Activated CD8-positive, alpha-beta memory T cell treated with anti-CD3 and anti-CD28 coated beads for 36 hours (primary cell): ENCODE data around the gene NXF1. TPM values are rescaled to one million over a fixed set of nuclear protein-coding genes. Genes with fewer than 3 reads are reported as not detected.

Experiments
- CTCF ChIA-PET: fragments of 350-600 bp; sonication (Branson Sonifier 250); formaldehyde crosslinking; loops from one replicate; lab custom pipeline; 2021; ENCODE audit warnings: antibody characterized with exemption; lab: Charles Lee
- POLR2A ChIA-PET: fragments of 350-600 bp; sonication (Branson Sonifier 250); formaldehyde crosslinking; loops from one replicate; lab custom pipeline; 2021; ENCODE audit warnings: antibody characterized with exemption; lab: Charles Lee
- total RNA-seq, 2 experiments: library from RNA; stranded (reverse); gene quantifications; one replicate each; pipeline ENCODE4 v1.2.3, GENCODE V29; 2021

Gene NXF1
- total RNA-seq, 2 experiments from 2014 or later, result 93.1 to 95.4 TPM

DNA sequence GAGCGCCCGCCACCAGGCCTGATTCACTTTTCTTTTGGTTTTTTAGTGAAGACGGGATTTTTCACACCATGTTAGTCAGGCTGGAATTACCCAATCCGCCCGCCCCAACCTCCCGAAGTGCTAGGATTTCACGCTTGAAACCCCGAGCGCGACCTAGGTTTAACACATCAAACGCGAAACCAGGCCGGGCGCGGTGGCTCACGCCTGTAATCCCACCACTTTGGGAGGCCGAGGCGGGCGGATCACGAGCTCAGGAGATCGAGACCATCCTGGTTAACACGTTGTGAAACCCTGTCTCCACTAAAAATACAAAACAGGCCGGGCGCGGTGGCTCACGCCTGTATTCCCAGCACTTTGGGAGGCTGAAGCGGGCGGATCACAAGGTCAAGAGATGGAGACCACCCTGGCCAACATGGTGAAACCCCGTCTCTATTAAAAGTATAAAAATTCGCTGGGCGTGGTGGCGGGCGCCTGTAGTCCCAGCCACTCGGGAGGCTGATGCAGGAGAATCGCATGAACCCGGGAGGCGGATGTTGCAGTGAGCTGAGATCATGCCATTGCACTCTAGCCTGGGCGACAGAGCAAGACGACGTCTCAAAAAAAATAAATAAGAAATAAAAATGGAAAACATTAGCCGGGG lies 35.6 kb upstream of the NXF1 start:
- POLR2A ChIA-PET, result interaction anchor here (0.6 to 4.7 kb wide), 30 partner anchors 9 to 787 kb away, joined by 3 to 249 read pairs (median 4); partner anchors contain the start of genes C11orf98, CSKMT, EEF1G and HNRNPUL2
- CTCF ChIA-PET, result interaction anchor here (1.2 to 3.3 kb wide), 5 partner anchors 14 to 53 kb away, joined by 3 to 23 read pairs (median 4); partner anchors contain the start of genes NXF1, SLC3A2, TMEM179B and TMEM223

DNA sequence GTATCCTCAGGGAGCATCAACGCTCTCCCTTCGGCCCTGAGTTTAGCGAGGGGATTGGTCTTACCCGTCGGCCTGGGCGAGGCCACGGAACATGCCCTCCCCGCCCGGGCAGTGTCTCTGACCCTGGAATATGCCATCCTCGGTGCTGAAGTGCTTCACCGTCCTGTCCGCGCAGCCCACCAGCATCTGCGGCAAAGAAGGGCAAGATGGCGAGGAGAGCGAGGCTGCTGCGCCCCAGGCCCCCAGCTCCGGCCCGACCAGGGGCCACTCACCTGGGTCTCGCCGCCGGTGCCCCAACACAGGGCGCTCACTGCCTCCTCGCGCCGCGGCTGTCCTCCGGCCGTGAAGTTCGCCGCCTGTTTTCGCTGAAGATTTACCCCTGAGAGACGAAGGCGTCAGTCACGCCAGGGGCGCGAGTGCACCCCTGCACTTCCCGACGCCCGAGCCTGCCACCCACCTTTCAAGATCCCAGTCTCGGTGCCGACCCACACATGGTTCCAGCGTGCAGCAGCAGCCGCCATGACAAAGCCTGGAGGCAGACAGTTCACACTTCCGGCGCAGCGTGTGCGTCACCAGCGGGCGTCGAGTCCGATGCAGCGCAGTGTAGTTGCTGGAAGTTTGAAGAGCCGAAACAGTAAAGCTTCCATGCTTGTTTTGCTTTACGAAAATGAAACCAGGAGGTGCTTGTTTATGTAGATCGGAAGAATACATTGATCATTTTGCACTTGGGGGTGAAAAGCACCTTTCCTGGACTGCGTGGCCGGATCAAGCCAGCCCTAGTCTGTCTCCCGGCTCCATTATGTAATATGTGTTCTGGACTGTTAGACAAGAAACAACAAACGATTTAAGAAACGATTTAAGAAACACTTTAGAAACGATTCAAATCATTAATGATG lies 34.1 kb upstream of the NXF1 start, which contains the start of gene WDR74:
Gene WDR74 (minus strand): TSS at position 541 of the 896 bp plus-strand sequence. CDS start 20 bp downstream, at position 521.
- ChIA-PET POLR2A (interaction anchor here (0.6 to 4.7 kb wide), 9 partner anchors 7 to 175 kb away, joined by 3 to 249 read pairs (median 20); partner anchors contain the start of genes C11orf98, CSKMT, HNRNPUL2 and SLC3A2), CTCF (interaction anchor here (0.7 to 3.3 kb wide), 3 partner anchors 11 to 42 kb away, joined by 3 to 23 read pairs (median 3); partner anchors contain the start of gene SLC3A2)

DNA sequence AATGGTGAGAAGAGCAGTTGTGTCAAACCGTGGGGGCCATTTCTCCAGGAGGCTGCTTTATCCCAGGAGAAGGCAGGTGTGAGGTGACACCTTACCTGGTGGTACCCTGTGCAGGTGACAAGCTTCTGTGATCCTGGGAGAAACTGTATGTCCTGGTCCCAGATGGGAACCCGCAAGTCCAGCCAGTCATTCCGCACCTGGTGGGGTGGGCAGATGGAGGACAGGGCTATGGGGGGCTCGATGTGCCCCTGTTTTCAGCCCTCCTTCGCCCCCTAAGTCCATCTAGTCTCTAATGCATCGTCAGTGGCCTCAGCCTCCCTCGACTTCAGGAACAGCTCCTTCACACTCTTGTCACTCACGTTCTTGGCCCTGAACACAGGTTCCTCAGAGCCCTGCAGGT lies 30.1 kb upstream of the NXF1 start:
- ChIA-PET CTCF (interaction anchor here (0.9 to 1.0 kb wide), 2 partner anchors 46 to 48 kb away, joined by 3 read pairs; partner anchors contain the start of genes SLC3A2 and TMEM179B), POLR2A (interaction anchor here (0.5 to 1.5 kb wide), 2 partner anchors 14 to 35 kb away, joined by 4 to 11 read pairs; no protein-coding TSS in a partner anchor)

DNA sequence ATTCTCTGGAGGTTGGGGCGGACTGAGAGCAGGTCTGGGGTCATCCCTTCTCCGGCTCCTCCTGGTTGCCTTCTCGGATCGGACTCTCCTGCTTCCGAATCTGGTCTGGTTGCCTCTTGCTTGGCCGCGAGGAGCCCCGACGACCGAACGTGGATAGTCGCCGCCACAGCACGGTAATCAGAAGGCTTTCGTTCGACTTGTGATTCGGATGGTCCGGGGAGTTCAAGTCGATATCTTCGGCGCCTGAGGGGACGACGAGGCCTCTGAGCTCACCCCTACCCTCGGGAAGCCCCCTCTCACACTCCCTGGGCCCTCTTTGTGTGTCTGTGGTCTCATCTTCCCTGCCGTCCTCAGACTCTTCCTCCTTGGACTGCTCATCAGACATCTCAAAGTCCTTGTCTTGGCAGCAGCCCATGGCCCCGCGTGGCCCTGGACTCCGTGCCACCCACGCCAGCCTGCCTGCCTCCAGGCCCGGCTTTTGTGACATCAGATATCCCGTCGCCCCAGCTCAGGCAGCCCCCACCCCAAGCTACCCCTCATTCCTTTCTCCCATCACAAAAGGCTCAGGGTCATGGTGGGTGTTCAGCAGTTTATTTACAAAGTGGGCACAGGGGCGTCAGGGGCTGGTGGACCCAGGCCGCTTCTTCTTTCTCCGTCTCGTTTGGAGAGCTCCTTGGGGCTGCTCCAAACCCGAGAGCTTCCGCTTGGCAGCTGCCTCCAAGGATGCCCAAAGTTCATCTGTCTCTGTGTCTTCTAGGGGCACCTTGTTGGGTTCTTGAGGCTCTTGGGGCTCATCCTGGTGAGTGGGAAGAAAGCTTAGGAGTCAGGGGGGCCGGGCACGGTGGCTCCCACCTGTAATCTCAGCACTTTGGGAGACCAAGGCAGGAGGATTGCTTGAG lies 27.3 kb upstream of the NXF1 start, which contains the start of gene TEX54:
Gene TEX54 (minus strand): TSS at position 506 of the 899 bp plus-strand sequence.
- CTCF ChIA-PET, result interaction anchor here (0.6 to 1.2 kb wide), 5 partner anchors 10 to 240 kb away, joined by 3 read pairs; no protein-coding TSS in a partner anchor
- POLR2A ChIA-PET, result interaction anchor here (0.5 to 3.9 kb wide), 17 partner anchors 8 to 290 kb away, joined by 3 to 41 read pairs (median 8); partner anchors contain the start of genes HNRNPUL2, NXF1, SLC3A2 and TMEM179B

DNA sequence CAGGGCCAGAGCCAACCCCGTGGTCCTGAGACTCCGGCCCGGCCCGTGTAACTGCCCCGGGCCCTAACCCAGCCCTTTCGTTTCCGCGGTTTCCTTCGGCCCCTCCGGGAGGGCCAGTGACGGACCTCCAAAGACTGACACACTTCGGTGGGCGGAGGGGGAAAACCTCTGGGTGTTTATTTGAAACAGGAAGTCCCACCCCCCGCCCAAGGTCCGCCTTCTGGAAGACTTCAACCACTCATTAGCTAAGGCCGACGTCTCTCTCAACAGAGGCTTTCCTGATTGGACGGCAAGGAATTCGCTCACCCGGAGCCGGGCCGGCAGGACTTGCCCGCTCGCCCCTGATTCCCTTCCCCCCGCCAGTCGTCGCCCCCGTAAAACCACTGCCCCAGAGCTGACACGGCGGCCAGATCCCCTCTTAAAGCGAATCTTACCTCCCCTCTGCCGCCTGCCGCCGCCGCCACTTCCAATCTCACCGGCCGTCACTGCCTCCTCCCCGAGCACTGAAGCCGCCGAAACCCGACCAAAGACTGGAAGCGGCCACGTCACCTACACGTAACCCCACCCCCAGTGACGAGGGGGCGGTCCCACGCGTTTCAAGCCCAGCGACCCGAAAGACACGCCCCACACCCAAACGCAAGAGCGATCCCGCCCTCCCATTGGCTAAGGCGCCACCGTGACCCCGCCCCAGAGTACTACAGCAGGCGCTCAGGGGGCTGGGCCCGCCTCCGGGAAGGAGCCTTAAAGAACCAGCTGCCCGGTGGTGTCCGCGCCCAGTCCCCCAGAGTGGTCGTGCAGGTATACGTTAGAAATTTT lies 26.5 kb upstream of the NXF1 start, which contains the start of gene STX5:
Gene STX5 (minus strand): TSS at position 532 of the 816 bp plus-strand sequence. CDS start 808 bp downstream, outside the sequence.
- CTCF ChIA-PET, result interaction anchor here (0.6 to 1.1 kb wide), 4 partner anchors 11 to 173 kb away, joined by 3 to 6 read pairs (median 3); partner anchors contain the start of gene SLC3A2

DNA sequence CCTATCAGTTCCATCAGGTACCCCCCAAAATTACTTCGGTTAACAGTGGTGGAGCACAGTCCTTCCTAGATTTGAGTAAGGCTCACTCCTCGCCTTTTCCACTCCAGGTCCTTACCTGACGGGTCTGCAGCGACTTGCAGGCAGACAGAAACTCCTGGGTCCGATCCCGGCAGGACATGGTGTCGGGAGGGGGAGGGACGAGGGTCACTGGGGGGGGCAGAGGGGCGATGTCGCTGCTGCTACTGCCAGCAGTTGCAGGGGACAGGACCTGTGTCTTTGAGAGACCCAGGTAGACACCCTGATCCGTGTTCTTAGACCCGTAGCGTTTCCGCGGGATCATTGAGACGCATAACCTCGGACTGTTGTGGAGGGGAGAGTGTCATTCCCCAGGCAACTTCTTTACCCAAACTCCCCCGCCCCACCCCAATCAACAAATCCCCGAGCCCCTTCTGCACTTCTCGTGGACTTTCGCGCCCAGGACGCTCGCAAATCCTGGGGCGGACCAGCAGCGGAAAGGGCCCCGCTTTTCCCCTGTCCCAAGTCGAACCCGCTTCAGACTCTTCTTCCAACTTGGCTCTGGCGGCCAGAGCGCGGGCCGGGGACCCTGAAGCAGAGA lies 25.8 kb upstream of the NXF1 start:
- POLR2A ChIA-PET, result interaction anchor here (1.0 to 3.9 kb wide), 9 partner anchors 10 to 69 kb away, joined by 3 to 41 read pairs (median 8); partner anchors contain the start of genes NXF1, POLR2G, SLC3A2 and TMEM179B
- CTCF ChIA-PET, result interaction anchor here (0.9 to 1.5 kb wide), 2 partner anchors 44 to 50 kb away, joined by 4 to 6 read pairs; partner anchors contain the start of genes SLC3A2 and TMEM179B

More for the DNA sequence above, 26.5 kb upstream of the NXF1 start, which contains the start of gene STX5:
- POLR2A ChIA-PET, result interaction anchor here (0.6 to 3.9 kb wide), 17 partner anchors 9 to 308 kb away, joined by 3 to 41 read pairs (median 8); partner anchors contain the start of genes HNRNPUL2, NXF1, POLR2G and SLC3A2

DNA sequence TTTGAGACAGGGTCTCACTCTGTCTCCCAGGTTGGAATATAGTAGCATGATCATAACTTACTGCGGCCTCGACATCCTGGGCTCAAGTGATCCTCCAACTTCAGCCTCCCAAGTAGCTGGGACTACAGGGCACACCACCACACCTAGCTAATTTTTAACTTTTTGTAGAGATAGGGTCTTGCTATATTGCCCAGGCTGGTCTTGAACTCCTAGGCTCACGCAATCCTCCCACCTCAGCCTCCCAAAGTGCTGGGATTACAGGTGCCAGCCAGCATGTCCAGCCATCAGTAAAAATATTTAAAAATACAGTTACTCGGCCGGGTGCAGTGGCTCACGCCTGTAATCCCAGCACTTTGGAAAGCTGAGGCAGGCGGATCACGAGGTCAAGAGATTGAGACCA lies 22.9 kb upstream of the NXF1 start:
- ChIA-PET POLR2A (interaction anchor here (0.6 kb wide), 1 partner anchor 11 kb away, joined by 6 read pairs; no protein-coding TSS in a partner anchor), CTCF (interaction anchor here (1.1 kb wide), 1 partner anchor 41 kb away, joined by 3 read pairs; the partner anchor contains the start of gene TMEM179B)

DNA sequence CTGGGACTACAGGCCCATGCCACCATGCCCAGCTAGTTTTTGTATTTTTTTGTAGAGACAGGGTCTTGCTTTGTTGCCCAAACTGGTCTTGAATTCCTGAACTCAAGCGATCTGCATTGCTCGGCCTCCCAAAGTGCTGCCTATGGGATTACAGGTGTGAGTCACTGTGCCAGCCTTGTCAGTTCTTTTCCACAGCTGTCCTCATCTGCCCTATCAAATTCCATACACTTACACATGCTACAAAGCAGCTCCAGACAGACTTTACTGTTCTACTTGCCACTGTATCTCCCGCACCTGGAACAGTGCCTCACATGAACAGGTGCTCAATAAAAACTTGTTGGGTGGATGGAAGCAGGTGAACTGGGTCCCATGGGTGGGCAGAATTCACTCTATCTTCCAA lies 18.4 kb upstream of the NXF1 start:
- CTCF ChIA-PET, result interaction anchor here (0.8 kb wide), 1 partner anchor 36 kb away, joined by 3 read pairs; no protein-coding TSS in a partner anchor
- POLR2A ChIA-PET, result no interaction called here

DNA sequence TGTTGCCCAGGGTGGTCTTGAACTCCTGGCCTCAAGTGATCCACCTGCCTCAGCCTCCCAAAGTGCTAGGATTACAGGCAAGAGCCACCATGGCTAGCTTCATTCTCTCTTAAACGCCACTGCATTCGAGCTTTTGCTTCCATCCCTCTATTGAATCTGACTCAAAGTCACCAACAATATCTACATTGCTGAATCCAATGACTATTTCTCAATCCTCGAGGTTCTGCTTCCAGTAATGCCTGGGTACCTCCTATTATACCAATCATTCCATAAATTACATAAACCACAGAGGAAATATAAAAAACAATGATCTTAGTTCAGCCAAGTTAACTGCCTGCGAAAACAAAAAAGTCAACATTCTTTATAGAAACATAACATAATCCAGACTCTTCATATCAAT lies 11.9 kb upstream of the NXF1 start:
- ChIA-PET POLR2A (interaction anchor here (0.6 to 1.7 kb wide), 4 partner anchors 11 to 39 kb away, joined by 3 to 6 read pairs (median 6); partner anchors contain the start of gene NXF1), CTCF (interaction anchor here (0.7 to 2.4 kb wide), 3 partner anchors 9 to 30 kb away, joined by 3 to 10 read pairs (median 5); partner anchors contain the start of genes NXF1 and TMEM179B)

DNA sequence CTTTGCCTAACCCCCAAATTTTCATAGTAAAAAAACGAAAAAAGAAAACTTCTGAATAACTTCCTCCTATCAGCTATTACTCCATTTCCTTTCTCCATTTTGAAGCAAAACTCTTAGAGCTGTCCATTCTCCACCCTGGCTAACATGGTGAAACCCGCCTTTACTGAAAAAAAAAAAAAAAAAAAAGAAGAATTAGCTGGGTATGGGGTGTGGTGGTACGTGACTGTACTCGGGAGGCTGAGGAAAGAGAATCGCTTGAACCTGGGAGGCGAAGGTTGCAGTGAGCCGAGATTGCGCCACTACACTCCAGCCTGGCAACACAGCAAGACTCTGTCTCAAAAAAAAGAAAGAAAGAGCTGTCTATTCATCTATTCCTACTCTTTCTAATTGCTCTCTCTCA lies 11.3 kb upstream of the NXF1 start:
- CTCF ChIA-PET, result interaction anchor here (1.0 to 2.4 kb wide), 3 partner anchors 11 to 30 kb away, joined by 3 to 10 read pairs (median 5); partner anchors contain the start of genes NXF1 and TMEM179B

DNA sequence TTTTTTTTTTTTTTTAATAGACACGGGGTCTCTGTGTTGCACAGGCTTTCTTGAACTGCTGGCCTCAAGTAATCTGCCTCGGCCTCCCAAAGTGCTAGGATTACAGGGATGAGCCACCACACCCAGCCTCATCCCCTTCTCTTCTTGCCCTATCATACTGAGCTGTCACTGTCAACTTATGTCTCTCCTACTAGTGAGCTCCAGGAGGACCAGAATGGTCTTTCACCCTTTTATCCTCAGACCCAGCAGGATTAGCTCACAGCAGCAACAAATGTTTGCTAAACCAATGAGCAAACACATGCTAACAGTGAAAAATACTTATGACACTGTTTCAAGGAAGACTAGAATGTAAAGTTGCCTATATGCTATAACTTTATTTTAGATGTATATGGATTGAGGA lies 6.4 kb upstream of the NXF1 start:
- ChIA-PET CTCF (interaction anchor here (1.1 kb wide), 1 partner anchor 16 kb away, joined by 4 read pairs; no protein-coding TSS in a partner anchor), POLR2A (interaction anchor here (0.6 to 0.7 kb wide), 2 partner anchors 32 to 70 kb away, joined by 3 to 6 read pairs; no protein-coding TSS in a partner anchor)

More for the DNA sequence above, 11.3 kb upstream of the NXF1 start:
- POLR2A ChIA-PET, result interaction anchor here (0.6 to 1.7 kb wide), 5 partner anchors 11 to 65 kb away, joined by 3 to 9 read pairs (median 6); partner anchors contain the start of gene NXF1

DNA sequence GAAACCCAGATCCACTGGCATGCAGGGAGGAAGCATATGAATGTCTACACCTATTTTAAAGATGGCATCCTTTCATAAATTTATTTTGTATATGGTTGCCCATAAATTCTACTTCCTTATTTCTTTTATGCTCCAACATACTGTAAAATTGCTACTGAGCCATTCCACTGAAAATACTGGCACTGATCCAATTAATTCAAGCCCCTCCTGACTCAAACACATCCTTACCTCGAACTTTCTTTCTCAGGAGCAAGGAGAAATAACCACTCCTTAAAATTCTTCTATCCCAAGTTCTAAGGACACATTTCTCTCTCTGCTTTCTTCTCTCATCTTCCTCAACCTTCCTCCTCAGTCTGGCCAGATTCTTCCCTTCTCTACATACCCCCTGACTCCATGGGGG lies 5.5 kb upstream of the NXF1 start:
- CTCF ChIA-PET, result no interaction called here
- POLR2A ChIA-PET, result interaction anchor here (0.6 kb wide), 1 partner anchor 69 kb away, joined by 3 read pairs; no protein-coding TSS in a partner anchor

DNA sequence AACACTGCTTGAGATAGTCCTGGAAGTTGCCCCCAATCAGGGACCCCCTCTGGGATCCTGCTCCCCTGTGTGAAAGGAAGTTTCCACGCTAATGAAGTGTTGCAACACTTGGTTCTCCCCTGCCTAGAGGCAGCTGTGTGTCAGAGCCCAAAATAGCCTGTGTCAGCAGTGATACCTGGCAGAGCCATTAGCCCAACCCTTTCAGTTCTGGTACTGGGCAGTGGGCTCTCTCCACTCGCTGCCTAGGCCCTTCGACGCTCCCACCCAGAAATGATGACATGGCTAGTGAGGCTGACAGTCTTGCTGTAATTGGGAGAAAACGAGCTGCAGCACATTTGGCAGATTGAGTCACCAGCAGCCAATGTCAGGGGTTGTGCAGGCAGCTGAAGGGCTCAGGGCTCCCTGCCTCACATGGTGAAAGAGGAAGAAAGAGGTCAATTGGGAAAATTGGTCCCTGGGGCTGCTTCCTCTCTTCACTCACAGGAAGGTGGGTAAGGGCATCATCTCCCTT lies 1.4 kb upstream of the NXF1 start:
- POLR2A ChIA-PET, result interaction anchor here (0.5 to 2.5 kb wide), 10 partner anchors 10 to 138 kb away, joined by 3 to 17 read pairs (median 6); partner anchors contain the start of genes STX5, TEX54, TMEM179B and WDR74
- CTCF ChIA-PET, result interaction anchor here (1.1 to 2.9 kb wide), 3 partner anchors 10 to 53 kb away, joined by 3 to 19 read pairs (median 5); partner anchors contain the start of gene TMEM179B

DNA sequence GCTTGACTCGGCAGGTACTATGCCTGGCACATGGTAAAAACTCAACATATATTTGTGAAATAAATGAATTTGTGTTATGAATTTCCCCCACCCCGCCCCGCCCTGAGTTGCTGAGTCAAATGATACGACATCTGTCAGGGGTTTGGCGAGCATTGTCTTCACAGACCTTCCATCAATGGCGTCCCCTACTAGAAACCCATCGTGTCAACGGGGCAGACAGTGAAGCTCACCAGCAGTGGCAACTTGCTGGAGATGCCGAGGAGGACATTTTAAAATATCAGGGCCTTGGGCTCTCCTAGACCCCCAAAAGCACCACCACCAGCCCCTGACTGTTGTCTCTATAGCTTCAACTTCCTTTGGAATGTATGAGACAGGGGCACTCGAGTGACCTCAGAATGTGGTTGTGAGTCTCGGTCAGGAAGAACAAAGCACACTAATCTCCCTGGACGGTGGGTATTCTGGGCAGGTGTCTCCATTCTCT lies 761 bp upstream of the NXF1 start:
- CTCF ChIA-PET, result interaction anchor here (0.8 to 2.9 kb wide), 5 partner anchors 11 to 75 kb away, joined by 3 to 19 read pairs (median 4); partner anchors contain the start of genes SLC3A2 and TMEM179B

More for the DNA sequence above, 761 bp upstream of the NXF1 start:
- POLR2A ChIA-PET, result interaction anchor here (0.6 to 2.5 kb wide), 12 partner anchors 10 to 96 kb away, joined by 3 to 17 read pairs (median 6); partner anchors contain the start of genes SLC3A2, STX5, TEX54 and TMEM179B
